WTC11 (cell line): Measurements from ENCODE around the gene AGL. TPM values are rescaled to one million over a fixed set of nuclear protein-coding genes. Genes with fewer than 3 reads are reported as not detected.

Experiments used
- EMX1 ChIP-seq: fragments of 250-450 bp; sonication (Bioruptor Pico); IDR thresholded peaks from 2 replicates; pipeline ENCODE4 v1.8.0; 2021; ENCODE audit warnings: mild to moderate bottlenecking
- ETV6 ChIP-seq: sonication (generic); formaldehyde crosslinking; IDR thresholded peaks from 2 replicates; pipeline ENCODE4 v1.8.1; 2022; ENCODE audit warnings: mild to moderate bottlenecking, missing genetic modification reagents
- NR1H2 ChIP-seq: sonication (generic); formaldehyde crosslinking; IDR thresholded peaks from 2 replicates; pipeline ENCODE4 v1.9.0; 2021; ENCODE audit warnings: mild to moderate bottlenecking, moderate library complexity, missing genetic modification reagents
- NR2C2 ChIP-seq: sonication (generic); formaldehyde crosslinking; IDR thresholded peaks from 2 replicates; pipeline ENCODE4 v1.8.0; 2022; ENCODE audit warnings: mild to moderate bottlenecking, missing genetic modification reagents
- NR3C1 ChIP-seq: sonication (generic); formaldehyde crosslinking; conservative IDR thresholded peaks from 2 replicates; pipeline ENCODE4 v1.8.1; 2023; ENCODE audit warnings: low read depth, mild to moderate bottlenecking, missing genetic modification reagents
- OVOL2 ChIP-seq: fragments of 250-450 bp; sonication (Bioruptor Pico); IDR thresholded peaks from 2 replicates; pipeline ENCODE4 v1.9.0; 2021; ENCODE audit warnings: mild to moderate bottlenecking, borderline replicate concordance
- SOX15 ChIP-seq: fragments of 250-450 bp; sonication (Bioruptor Pico); IDR thresholded peaks from 2 replicates; pipeline ENCODE4 v1.9.0; 2021; ENCODE audit warnings: mild to moderate bottlenecking
- TEAD1 ChIP-seq: sonication (generic); formaldehyde crosslinking; IDR thresholded peaks from 2 replicates; pipeline ENCODE4 v1.8.0; 2022; ENCODE audit warnings: mild to moderate bottlenecking, missing genetic modification reagents
- TP53 ChIP-seq: sonication (generic); formaldehyde crosslinking; IDR thresholded peaks from 2 replicates; pipeline ENCODE4 v1.8.1; 2023; ENCODE audit warnings: mild to moderate bottlenecking, missing genetic modification reagents
- ZNF121 ChIP-seq: sonication (generic); formaldehyde crosslinking; IDR thresholded peaks from 2 replicates; pipeline ENCODE4 v1.8.0; 2023; ENCODE audit warnings: missing genetic modification reagents
- ZNF219 ChIP-seq: sonication (generic); formaldehyde crosslinking; IDR thresholded peaks from 2 replicates; pipeline ENCODE4 v1.8.0; 2023; ENCODE audit warnings: missing genetic modification reagents, mild to moderate bottlenecking, borderline replicate concordance
- ZNF416 ChIP-seq: fragments of 250-450 bp; sonication (Bioruptor Pico); IDR thresholded peaks from 2 replicates; pipeline ENCODE4 v1.9.0; 2021; ENCODE audit warnings: mild to moderate bottlenecking, inconsistent platforms
- ZNF671 ChIP-seq: fragments of 250-450 bp; sonication (Bioruptor Pico); IDR thresholded peaks from 2 replicates; pipeline ENCODE4 v1.8.0; 2021; ENCODE audit warnings: mild to moderate bottlenecking
- total RNA-seq: library from RNA; stranded (reverse); gene quantifications from 3 replicates; pipeline ENCODE4 v1.2.3, GENCODE V29; 2021
- TF ChIP-seq, protein P1 (sequence below): sonication (generic); formaldehyde crosslinking; IDR thresholded peaks from 2 replicates; pipeline ENCODE4 v1.8.1; 2022; ENCODE audit warnings: low read depth, missing genetic modification reagents, borderline replicate concordance
- TF ChIP-seq, protein P2 (sequence below): sonication (generic); formaldehyde crosslinking; IDR thresholded peaks from 2 replicates; pipeline ENCODE4 v1.8.1; 2022; ENCODE audit warnings: mild to moderate bottlenecking, moderate library complexity, missing genetic modification reagents
- TF ChIP-seq, protein P3 (sequence below): fragments of 200-600 bp; IDR thresholded peaks from 2 replicates; pipeline ENCODE4 v1.8.0; 2022; ENCODE audit warnings: antibody characterized with exemption
- TF ChIP-seq, protein P4 (sequence below): fragments of 250-450 bp; sonication (Bioruptor Pico); IDR thresholded peaks from 2 replicates; pipeline ENCODE4 v1.9.0; 2021; ENCODE audit warnings: moderate library complexity, mild to moderate bottlenecking, inconsistent platforms, borderline replicate concordance
- TF ChIP-seq, protein P5 (sequence below): sonication (generic); formaldehyde crosslinking; IDR thresholded peaks from 2 replicates; pipeline ENCODE4 v1.8.1; 2023; ENCODE audit warnings: mild to moderate bottlenecking, missing genetic modification reagents, moderate library complexity
- TF ChIP-seq, protein P6 (sequence below): sonication (generic); formaldehyde crosslinking; IDR thresholded peaks from 2 replicates; pipeline ENCODE4 v1.8.0; 2023; ENCODE audit warnings: missing genetic modification reagents, mild to moderate bottlenecking, borderline replicate concordance
- TF ChIP-seq, protein P7 (sequence below): sonication (generic); formaldehyde crosslinking; IDR thresholded peaks from 2 replicates; pipeline ENCODE4 v1.8.1; 2023; ENCODE audit warnings: mild to moderate bottlenecking, moderate library complexity, missing genetic modification reagents
- TF ChIP-seq, protein P8 (sequence below): sonication (generic); formaldehyde crosslinking; IDR thresholded peaks from 2 replicates; pipeline ENCODE4 v1.8.1; 2022; ENCODE audit warnings: mild to moderate bottlenecking, missing genetic modification reagents, moderate library complexity, borderline replicate concordance
- TF ChIP-seq, protein P9 (sequence below): sonication (generic); formaldehyde crosslinking; IDR thresholded peaks from 2 replicates; pipeline ENCODE4 v1.8.0; 2023; ENCODE audit warnings: mild to moderate bottlenecking, missing genetic modification reagents

The AGL gene
- total RNA-seq, 1 experiment from 2014 or later, result 22.5 TPM

DNA sequence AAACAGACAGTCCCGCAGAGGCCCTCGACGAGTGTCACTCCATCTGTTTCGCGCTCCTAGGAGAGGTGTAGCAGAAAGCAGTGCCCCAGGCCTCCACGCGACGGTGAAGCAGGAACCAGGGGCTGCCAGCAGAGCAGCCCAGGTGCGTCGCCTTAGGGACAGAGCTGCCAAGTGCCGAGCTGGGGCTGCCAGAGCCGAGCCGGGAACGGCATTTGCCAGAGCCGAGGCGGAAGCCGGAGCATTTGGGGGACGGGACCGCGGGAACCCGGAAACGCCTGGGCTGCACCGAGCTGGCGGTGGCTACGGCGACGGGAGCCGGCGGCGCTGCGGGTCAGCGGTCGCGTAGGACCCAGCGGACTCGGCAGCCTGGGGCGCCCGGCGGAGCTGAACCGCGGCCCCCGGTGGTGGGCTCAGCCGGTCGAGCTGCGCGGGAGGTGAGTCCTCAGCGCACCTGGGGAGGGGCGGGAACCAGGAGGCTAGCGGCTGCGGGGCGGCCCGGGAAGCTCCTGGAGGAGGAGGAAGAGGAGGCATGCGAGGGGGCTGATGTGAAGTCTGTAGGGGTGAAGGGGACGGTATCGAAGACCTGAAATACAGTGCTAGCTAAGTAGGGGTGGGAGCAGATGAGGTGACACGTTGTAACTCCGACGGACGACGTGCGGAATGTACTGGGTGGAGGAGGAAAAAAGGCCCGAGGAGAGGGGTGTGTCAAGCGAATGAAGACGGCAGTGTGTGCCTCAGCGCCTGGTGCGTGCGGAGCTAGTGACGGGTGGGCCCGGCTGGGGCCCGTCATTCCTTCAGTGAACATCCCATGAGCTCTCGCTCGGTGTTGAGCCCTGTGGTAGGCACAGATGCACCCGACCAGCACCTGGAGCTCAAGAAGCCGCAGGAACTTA, 119.8 kb downstream of the AGL start, which contains the start of gene SLC35A3 (continued):
- TF ChIP-seq, protein P1, sequence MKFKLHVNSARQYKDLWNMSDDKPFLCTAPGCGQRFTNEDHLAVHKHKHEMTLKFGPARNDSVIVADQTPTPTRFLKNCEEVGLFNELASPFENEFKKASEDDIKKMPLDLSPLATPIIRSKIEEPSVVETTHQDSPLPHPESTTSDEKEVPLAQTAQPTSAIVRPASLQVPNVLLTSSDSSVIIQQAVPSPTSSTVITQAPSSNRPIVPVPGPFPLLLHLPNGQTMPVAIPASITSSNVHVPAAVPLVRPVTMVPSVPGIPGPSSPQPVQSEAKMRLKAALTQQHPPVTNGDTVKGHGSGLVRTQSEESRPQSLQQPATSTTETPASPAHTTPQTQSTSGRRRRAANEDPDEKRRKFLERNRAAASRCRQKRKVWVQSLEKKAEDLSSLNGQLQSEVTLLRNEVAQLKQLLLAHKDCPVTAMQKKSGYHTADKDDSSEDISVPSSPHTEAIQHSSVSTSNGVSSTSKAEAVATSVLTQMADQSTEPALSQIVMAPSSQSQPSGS, result no peak
- TF ChIP-seq, protein P2, sequence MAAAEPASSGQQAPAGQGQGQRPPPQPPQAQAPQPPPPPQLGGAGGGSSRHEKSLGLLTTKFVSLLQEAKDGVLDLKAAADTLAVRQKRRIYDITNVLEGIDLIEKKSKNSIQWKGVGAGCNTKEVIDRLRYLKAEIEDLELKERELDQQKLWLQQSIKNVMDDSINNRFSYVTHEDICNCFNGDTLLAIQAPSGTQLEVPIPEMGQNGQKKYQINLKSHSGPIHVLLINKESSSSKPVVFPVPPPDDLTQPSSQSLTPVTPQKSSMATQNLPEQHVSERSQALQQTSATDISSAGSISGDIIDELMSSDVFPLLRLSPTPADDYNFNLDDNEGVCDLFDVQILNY (CRISPR knock-in tag), result peak; percentile 88
- TF ChIP-seq, protein P3, sequence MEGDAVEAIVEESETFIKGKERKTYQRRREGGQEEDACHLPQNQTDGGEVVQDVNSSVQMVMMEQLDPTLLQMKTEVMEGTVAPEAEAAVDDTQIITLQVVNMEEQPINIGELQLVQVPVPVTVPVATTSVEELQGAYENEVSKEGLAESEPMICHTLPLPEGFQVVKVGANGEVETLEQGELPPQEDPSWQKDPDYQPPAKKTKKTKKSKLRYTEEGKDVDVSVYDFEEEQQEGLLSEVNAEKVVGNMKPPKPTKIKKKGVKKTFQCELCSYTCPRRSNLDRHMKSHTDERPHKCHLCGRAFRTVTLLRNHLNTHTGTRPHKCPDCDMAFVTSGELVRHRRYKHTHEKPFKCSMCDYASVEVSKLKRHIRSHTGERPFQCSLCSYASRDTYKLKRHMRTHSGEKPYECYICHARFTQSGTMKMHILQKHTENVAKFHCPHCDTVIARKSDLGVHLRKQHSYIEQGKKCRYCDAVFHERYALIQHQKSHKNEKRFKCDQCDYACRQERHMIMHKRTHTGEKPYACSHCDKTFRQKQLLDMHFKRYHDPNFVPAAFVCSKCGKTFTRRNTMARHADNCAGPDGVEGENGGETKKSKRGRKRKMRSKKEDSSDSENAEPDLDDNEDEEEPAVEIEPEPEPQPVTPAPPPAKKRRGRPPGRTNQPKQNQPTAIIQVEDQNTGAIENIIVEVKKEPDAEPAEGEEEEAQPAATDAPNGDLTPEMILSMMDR, result no peak
- TF ChIP-seq NR1H2 (CRISPR knock-in tag), result no peak
- TF ChIP-seq, protein P4, sequence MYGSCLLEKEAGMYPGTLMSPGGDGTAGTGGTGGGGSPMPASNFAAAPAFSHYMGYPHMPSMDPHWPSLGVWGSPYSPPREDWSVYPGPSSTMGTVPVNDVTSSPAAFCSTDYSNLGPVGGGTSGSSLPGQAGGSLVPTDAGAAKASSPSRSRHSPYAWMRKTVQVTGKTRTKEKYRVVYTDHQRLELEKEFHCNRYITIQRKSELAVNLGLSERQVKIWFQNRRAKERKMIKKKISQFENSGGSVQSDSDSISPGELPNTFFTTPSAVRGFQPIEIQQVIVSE (CRISPR knock-in tag), result no peak
- TF ChIP-seq OVOL2 (CRISPR knock-in tag), result no peak
- peak; percentile 71; the same call in 1 of the 2 replicates for TF ChIP-seq NR3C1 (CRISPR knock-in tag)
- TF ChIP-seq ZNF121 (CRISPR knock-in tag), result peak; percentile 22; the same call in 1 of the 2 replicates
- TF ChIP-seq, protein P5, sequence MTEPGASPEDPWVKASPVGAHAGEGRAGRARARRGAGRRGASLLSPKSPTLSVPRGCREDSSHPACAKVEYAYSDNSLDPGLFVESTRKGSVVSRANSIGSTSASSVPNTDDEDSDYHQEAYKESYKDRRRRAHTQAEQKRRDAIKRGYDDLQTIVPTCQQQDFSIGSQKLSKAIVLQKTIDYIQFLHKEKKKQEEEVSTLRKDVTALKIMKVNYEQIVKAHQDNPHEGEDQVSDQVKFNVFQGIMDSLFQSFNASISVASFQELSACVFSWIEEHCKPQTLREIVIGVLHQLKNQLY (CRISPR knock-in tag), result 0 out of 2 replicates have a peak, but pooled peaks have one; percentile 83
- no peak for TF ChIP-seq ZNF671 (CRISPR knock-in tag)
- TF ChIP-seq ZNF416 (CRISPR knock-in tag), result no peak
- no peak for TF ChIP-seq ZNF219 (CRISPR knock-in tag)
- TF ChIP-seq TP53 (CRISPR knock-in tag), result peak; percentile 97
- TF ChIP-seq, protein P6, sequence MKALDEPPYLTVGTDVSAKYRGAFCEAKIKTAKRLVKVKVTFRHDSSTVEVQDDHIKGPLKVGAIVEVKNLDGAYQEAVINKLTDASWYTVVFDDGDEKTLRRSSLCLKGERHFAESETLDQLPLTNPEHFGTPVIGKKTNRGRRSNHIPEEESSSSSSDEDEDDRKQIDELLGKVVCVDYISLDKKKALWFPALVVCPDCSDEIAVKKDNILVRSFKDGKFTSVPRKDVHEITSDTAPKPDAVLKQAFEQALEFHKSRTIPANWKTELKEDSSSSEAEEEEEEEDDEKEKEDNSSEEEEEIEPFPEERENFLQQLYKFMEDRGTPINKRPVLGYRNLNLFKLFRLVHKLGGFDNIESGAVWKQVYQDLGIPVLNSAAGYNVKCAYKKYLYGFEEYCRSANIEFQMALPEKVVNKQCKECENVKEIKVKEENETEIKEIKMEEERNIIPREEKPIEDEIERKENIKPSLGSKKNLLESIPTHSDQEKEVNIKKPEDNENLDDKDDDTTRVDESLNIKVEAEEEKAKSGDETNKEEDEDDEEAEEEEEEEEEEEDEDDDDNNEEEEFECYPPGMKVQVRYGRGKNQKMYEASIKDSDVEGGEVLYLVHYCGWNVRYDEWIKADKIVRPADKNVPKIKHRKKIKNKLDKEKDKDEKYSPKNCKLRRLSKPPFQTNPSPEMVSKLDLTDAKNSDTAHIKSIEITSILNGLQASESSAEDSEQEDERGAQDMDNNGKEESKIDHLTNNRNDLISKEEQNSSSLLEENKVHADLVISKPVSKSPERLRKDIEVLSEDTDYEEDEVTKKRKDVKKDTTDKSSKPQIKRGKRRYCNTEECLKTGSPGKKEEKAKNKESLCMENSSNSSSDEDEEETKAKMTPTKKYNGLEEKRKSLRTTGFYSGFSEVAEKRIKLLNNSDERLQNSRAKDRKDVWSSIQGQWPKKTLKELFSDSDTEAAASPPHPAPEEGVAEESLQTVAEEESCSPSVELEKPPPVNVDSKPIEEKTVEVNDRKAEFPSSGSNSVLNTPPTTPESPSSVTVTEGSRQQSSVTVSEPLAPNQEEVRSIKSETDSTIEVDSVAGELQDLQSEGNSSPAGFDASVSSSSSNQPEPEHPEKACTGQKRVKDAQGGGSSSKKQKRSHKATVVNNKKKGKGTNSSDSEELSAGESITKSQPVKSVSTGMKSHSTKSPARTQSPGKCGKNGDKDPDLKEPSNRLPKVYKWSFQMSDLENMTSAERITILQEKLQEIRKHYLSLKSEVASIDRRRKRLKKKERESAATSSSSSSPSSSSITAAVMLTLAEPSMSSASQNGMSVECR (CRISPR knock-in tag), result peak; percentile 91; the same call in 1 of the 2 replicates
- TF ChIP-seq, protein P7, sequence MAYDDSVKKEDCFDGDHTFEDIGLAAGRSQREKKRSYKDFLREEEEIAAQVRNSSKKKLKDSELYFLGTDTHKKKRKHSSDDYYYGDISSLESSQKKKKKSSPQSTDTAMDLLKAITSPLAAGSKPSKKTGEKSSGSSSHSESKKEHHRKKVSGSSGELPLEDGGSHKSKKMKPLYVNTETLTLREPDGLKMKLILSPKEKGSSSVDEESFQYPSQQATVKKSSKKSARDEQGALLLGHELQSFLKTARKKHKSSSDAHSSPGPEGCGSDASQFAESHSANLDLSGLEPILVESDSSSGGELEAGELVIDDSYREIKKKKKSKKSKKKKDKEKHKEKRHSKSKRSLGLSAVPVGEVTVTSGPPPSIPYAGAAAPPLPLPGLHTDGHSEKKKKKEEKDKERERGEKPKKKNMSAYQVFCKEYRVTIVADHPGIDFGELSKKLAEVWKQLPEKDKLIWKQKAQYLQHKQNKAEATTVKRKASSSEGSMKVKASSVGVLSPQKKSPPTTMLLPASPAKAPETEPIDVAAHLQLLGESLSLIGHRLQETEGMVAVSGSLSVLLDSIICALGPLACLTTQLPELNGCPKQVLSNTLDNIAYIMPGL (CRISPR knock-in tag), result peak; percentile 100
- TF ChIP-seq, protein P8, sequence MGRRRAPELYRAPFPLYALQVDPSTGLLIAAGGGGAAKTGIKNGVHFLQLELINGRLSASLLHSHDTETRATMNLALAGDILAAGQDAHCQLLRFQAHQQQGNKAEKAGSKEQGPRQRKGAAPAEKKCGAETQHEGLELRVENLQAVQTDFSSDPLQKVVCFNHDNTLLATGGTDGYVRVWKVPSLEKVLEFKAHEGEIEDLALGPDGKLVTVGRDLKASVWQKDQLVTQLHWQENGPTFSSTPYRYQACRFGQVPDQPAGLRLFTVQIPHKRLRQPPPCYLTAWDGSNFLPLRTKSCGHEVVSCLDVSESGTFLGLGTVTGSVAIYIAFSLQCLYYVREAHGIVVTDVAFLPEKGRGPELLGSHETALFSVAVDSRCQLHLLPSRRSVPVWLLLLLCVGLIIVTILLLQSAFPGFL (CRISPR knock-in tag), result no peak; the same call in 1 of the 2 replicates
- 0 out of 2 replicates have a peak, but pooled peaks have one; percentile 69 for TF ChIP-seq NR2C2 (CRISPR knock-in tag)
- TF ChIP-seq EMX1 (CRISPR knock-in tag), result no peak
- peak; percentile 84; the same call in 1 of the 2 replicates for TF ChIP-seq TEAD1 (CRISPR knock-in tag)
- TF ChIP-seq, protein P9, sequence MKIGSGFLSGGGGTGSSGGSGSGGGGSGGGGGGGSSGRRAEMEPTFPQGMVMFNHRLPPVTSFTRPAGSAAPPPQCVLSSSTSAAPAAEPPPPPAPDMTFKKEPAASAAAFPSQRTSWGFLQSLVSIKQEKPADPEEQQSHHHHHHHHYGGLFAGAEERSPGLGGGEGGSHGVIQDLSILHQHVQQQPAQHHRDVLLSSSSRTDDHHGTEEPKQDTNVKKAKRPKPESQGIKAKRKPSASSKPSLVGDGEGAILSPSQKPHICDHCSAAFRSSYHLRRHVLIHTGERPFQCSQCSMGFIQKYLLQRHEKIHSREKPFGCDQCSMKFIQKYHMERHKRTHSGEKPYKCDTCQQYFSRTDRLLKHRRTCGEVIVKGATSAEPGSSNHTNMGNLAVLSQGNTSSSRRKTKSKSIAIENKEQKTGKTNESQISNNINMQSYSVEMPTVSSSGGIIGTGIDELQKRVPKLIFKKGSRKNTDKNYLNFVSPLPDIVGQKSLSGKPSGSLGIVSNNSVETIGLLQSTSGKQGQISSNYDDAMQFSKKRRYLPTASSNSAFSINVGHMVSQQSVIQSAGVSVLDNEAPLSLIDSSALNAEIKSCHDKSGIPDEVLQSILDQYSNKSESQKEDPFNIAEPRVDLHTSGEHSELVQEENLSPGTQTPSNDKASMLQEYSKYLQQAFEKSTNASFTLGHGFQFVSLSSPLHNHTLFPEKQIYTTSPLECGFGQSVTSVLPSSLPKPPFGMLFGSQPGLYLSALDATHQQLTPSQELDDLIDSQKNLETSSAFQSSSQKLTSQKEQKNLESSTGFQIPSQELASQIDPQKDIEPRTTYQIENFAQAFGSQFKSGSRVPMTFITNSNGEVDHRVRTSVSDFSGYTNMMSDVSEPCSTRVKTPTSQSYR, result peak; percentile 90
- no peak for TF ChIP-seq SOX15 (CRISPR knock-in tag)
- TF ChIP-seq ETV6 (CRISPR knock-in tag), result peak; percentile 97
